GM19397 (cell line): Measurements from ENCODE around the gene SEC14L5.
"Not testable (repeated sequence)": the region's sequence is repeated elsewhere in the genome, so short reads cannot be mapped to it uniquely, and the experiment has no call there.

ENCODE experiments used
- ATAC-seq: cut with Tn5 transposase; IDR thresholded peaks from one replicate; pipeline ENCODE4 v1.9.1; 2021; ENCODE audit warnings: mild to moderate bottlenecking, moderate library complexity; ENCODE audit not compliant: unreplicated experiment

SEC14L5 gene

GRCh38 chr16:5032748-5033167 lies 74.6 kb downstream of the SEC14L5 start:
- ATAC-seq, result no peak

- ATAC-seq, result peak; percentile 85
Observed at GRCh38 chr16:5033256-5034166, 75.4 kb downstream of the SEC14L5 start, which contains the start of gene NAGPA. NAGPA (minus strand) TSS chr16:5033935; CDS start chr16:5033914, 21 bp downstream.

- ATAC-seq, result no peak
Observed at GRCh38 chr16:5034167-5034523, 76.0 kb downstream of the SEC14L5 start.

- ATAC-seq, result no peak
Observed at GRCh38 chr16:5035909-5036227, 77.7 kb downstream of the SEC14L5 start.

GRCh38 chr16:5036228-5037156 lies 78.4 kb downstream of the SEC14L5 start:
- ATAC-seq, result no peak

GRCh38 chr16:5040451-5040850 lies 82.3 kb downstream of the SEC14L5 start:
- ATAC-seq, result no peak

GRCh38 chr16:5041600-5042133 lies 83.5 kb downstream of the SEC14L5 start:
- no peak for ATAC-seq

GRCh38 chr16:5042574-5043171 lies 84.5 kb downstream of the SEC14L5 start:
- ATAC-seq, result no peak

- ATAC-seq, result no peak
Observed at GRCh38 chr16:5044011-5044540, 85.9 kb downstream of the SEC14L5 start.

- ATAC-seq, result not testable (repeated sequence)
Observed at GRCh38 chr16:5044581-5044980, 86.5 kb downstream of the SEC14L5 start.

- no peak for ATAC-seq
Observed at GRCh38 chr16:5045499-5046115, 87.5 kb downstream of the SEC14L5 start.

- no peak for ATAC-seq
Observed at GRCh38 chr16:5046914-5047313, 88.8 kb downstream of the SEC14L5 start.

GRCh38 chr16:5054876-5055865 lies 97.0 kb downstream of the SEC14L5 start:
- no peak for ATAC-seq

GRCh38 chr16:5056352-5056751 lies 98.2 kb downstream of the SEC14L5 start:
- ATAC-seq, result no peak

- no peak for ATAC-seq
Observed at GRCh38 chr16:5058476-5058875, 100.3 kb downstream of the SEC14L5 start.

GRCh38 chr16:5059386-5060072 lies 101.4 kb downstream of the SEC14L5 start:
- ATAC-seq, result no peak

- no peak for ATAC-seq
Observed at GRCh38 chr16:5060073-5060641, 102.0 kb downstream of the SEC14L5 start.

GRCh38 chr16:5062051-5062450 lies 103.9 kb downstream of the SEC14L5 start:
- no peak for ATAC-seq
